ENCODE results near the gene TERF2IP. TPM values are rescaled to one million over a fixed set of nuclear protein-coding genes. Genes with fewer than 3 reads are reported as not detected.

Gene TERF2IP
- total RNA-seq, 2 donors from 2014 or later = 27.1 to 37.0 TPM

GRCh38 chr16:75682308-75682707 is 34.7 kb downstream of the TERF2IP start:
- Histone ChIP-seq H3K4me3 (no peak overlapping the region), H3K9ac (ENCODE audit: low read depth in 2 of 2, low read length in 2 of 2) (no peak overlapping the region), H3K27me3 (no peaks in the 10 kb centered on the region), H3K9me3 (no peaks in the 10 kb centered on the region), H3K36me3 (no peaks in the 10 kb centered on the region), H3K27ac (no peak overlapping the region), H3K4me1 (no peaks in the 10 kb centered on the region)
- intact Hi-C loops (cut with DNase I) = no loop called here
- TF ChIP-seq CTCF (IDR thresholded peaks at IDR 0.05) = no peak
- no peak for DNase-seq

- no peak overlapping the region for H3K9ac ChIP-seq (ENCODE audit: low read depth in 2 of 2, low read length in 2 of 2)
- H3K36me3 ChIP-seq = no peaks in the 10 kb centered on the region
- H3K27me3 ChIP-seq = no peaks in the 10 kb centered on the region
- H3K4me3 ChIP-seq = no peak overlapping the region
- DNase-seq = no peak
- H3K9me3 ChIP-seq = no peaks in the 10 kb centered on the region
- no peaks in the 10 kb centered on the region for H3K4me1 ChIP-seq
- TF ChIP-seq CTCF (IDR thresholded peaks at IDR 0.05) = no peak
- no peak overlapping the region for H3K27ac ChIP-seq
- intact Hi-C loops (cut with DNase I) = no loop called here
These were observed 39.8 kb downstream of the TERF2IP start for GRCh38 chr16:75687361-75687760.

- Histone ChIP-seq H3K9me3 (no peaks in the 10 kb centered on the region), H3K4me3 (no peak overlapping the region), H3K27me3 (no peaks in the 10 kb centered on the region), H3K27ac (no peak overlapping the region), H3K36me3 (no peaks in the 10 kb centered on the region), H3K4me1 (no peaks in the 10 kb centered on the region), H3K9ac (ENCODE audit: low read depth in 2 of 2, low read length in 2 of 2) (no peak overlapping the region)
- no peak for TF ChIP-seq CTCF (IDR thresholded peaks at IDR 0.05)
- DNase-seq = no peak
- intact Hi-C loops (cut with DNase I) = no loop called here
These were observed 48.1 kb downstream of the TERF2IP start for GRCh38 chr16:75695708-75696107.

GRCh38 chr16:75697571-75697970 is 50.0 kb downstream of the TERF2IP start:
- intact Hi-C loops (cut with DNase I) = no loop called here
- H3K27me3 ChIP-seq = no peaks in the 10 kb centered on the region
- H3K9me3 ChIP-seq = no peaks in the 10 kb centered on the region
- H3K4me1 ChIP-seq = no peaks in the 10 kb centered on the region
- no peak overlapping the region for H3K27ac ChIP-seq
- no peak for DNase-seq
- no peak overlapping the region for H3K9ac ChIP-seq (ENCODE audit: low read depth in 2 of 2, low read length in 2 of 2)
- H3K4me3 ChIP-seq = no peak overlapping the region
- TF ChIP-seq CTCF (IDR thresholded peaks at IDR 0.05) = no peak
- no peaks in the 10 kb centered on the region for H3K36me3 ChIP-seq

- Histone ChIP-seq H3K27me3 (no peaks in the 10 kb centered on the region), H3K9ac (ENCODE audit: low read depth in 2 of 2, low read length in 2 of 2) (no peak within 1 kb of the TSS), H3K4me3 (no peak within 1 kb of the TSS), H3K4me1 (no peaks in the 10 kb centered on the region), H3K9me3 (no peaks in the 10 kb centered on the region), H3K36me3 (no peaks in the 10 kb centered on the region), H3K27ac (no peak within 1 kb of the TSS)
- no peak for DNase-seq
- no peak for TF ChIP-seq CTCF (IDR thresholded peaks at IDR 0.05)
- intact Hi-C loops (cut with DNase I) = no loop called here
These were observed 53.8 kb downstream of the TERF2IP start, which contains the start of gene DUXB for GRCh38 chr16:75701361-75701760. TSS of gene DUXB (minus strand) at chr16:75701461. CDS start at chr16:75701418, 43 bp downstream.

- Histone ChIP-seq H3K4me3 (no peak overlapping the region), H3K27me3 (no peaks in the 10 kb centered on the region), H3K9me3 (no peaks in the 10 kb centered on the region), H3K27ac (no peak overlapping the region), H3K4me1 (no peaks in the 10 kb centered on the region), H3K9ac (ENCODE audit: low read depth in 2 of 2, low read length in 2 of 2) (no peak overlapping the region), H3K36me3 (no peaks in the 10 kb centered on the region)
- DNase-seq = no peak
- TF ChIP-seq CTCF (IDR thresholded peaks at IDR 0.05) = no peak
- intact Hi-C loops (cut with DNase I) = no loop called here
These were observed 54.7 kb downstream of the TERF2IP start for GRCh38 chr16:75702242-75702641.
